ENCODE measurements around the gene ZDHHC12. TPM values are rescaled to one million over a fixed set of nuclear protein-coding genes. Genes with fewer than 3 reads are reported as not detected.

The ZDHHC12 gene

DNA sequence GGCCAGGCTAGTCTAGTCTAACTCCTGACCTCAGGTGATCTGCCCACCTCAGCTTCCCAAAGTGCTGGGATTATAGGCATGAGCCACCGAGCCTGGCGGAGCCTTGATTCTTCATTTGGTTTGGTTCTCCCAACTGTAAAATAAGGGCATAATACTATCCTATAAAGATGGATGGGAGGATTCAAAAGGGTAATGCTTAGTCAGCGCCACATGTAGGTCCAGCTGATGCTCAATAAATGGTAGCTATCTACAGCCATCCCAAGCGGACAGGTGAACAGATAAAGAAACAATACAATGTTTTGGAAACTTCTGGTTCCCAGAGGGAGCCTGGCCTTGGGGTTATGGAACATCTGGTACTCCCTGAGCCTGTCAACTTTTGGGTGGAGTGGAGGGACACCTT is 48.5 kb downstream of the ZDHHC12 start:
- H3K9me3 ChIP-seq (replicated peaks in 1 of 2; ENCODE audit: control insufficient read depth in 2 of 2, insufficient read depth in 1 of 2, low read depth in 1 of 2, low read length in 2 of 2) = no peaks in the 10 kb centered on the region
- H3K4me1 ChIP-seq (ENCODE audit: control insufficient read depth in 2 of 2, insufficient read depth in 1 of 2, low read depth in 1 of 2, low read length in 2 of 2) = no peaks in the 10 kb centered on the region
- no peak overlapping the region for H2BK15ac ChIP-seq (ENCODE audit: low read length)
- no peaks in the 10 kb centered on the region for H3K27me3 ChIP-seq (ENCODE audit: control insufficient read depth in 3 of 3, insufficient read depth in 3 of 3, low read depth in 1 of 3, low read length in 3 of 3)
- H4K8ac ChIP-seq (ENCODE audit: low read depth, low read length) = no peak overlapping the region
- H3K79me1 ChIP-seq (ENCODE audit: low read depth, low read length) = no peaks in the 10 kb centered on the region
- no peak overlapping the region for H3K9ac ChIP-seq (ENCODE audit: low read depth, low read length, poor library complexity)
- no peak overlapping the region for H2AFZ ChIP-seq (ENCODE audit: low read length)
- no peak overlapping the region for H3K18ac ChIP-seq (ENCODE audit: low read length)
- no CpG with 5 or more reads among the region's 4 CpGs for WGBS, 2 donors (ENCODE audit: extremely low coverage in 2 of 2, insufficient read length in 2 of 2, insufficient replicate concordance in 1 of 2)
- DNase-seq (ENCODE audit: low spot score) = no peak
- no peak overlapping the region for H2BK120ac ChIP-seq (ENCODE audit: low read depth, low read length)
- H2BK12ac ChIP-seq (ENCODE audit: low read length) = no peak overlapping the region
- no peak overlapping the region for H3K23ac ChIP-seq (ENCODE audit: low read depth, low read length, poor library complexity)
- H3K36me3 ChIP-seq (replicated peaks in 1 of 2; ENCODE audit: control insufficient read depth in 2 of 2, insufficient read depth in 2 of 2, low read length in 2 of 2) = no peaks in the 10 kb centered on the region
- no peak overlapping the region for H4K91ac ChIP-seq (ENCODE audit: low read depth, low read length, poor library complexity)
- H2AK5ac ChIP-seq (ENCODE audit: low read depth, low read length) = no peak overlapping the region
- H3K4ac ChIP-seq (ENCODE audit: low read length) = no peak overlapping the region
- no peak overlapping the region for H2BK5ac ChIP-seq (ENCODE audit: low read length)
- no peak overlapping the region for H3K27ac ChIP-seq (replicated peaks; ENCODE audit: low read length)
- H3K14ac ChIP-seq (ENCODE audit: low read length) = no peak overlapping the region
- no peak overlapping the region for H3K4me2 ChIP-seq (ENCODE audit: insufficient read depth, low read length, poor library complexity, severe bottlenecking)
- H3K4me3 ChIP-seq (ENCODE audit: low read length in 2 of 2) = no peak overlapping the region

Small RNAs within 50 kb of the gene (small RNA-seq; reads per million reads assigned to genes)
- gene RF00017 (ENCODE audit: insufficient read depth) (not detected), gene RN7SL560P (ENCODE audit: insufficient read depth) (not detected)

Data from neuronal stem cell (in vitro differentiated cells).